ENCODE data around the gene AKT1S1.

DNA sequence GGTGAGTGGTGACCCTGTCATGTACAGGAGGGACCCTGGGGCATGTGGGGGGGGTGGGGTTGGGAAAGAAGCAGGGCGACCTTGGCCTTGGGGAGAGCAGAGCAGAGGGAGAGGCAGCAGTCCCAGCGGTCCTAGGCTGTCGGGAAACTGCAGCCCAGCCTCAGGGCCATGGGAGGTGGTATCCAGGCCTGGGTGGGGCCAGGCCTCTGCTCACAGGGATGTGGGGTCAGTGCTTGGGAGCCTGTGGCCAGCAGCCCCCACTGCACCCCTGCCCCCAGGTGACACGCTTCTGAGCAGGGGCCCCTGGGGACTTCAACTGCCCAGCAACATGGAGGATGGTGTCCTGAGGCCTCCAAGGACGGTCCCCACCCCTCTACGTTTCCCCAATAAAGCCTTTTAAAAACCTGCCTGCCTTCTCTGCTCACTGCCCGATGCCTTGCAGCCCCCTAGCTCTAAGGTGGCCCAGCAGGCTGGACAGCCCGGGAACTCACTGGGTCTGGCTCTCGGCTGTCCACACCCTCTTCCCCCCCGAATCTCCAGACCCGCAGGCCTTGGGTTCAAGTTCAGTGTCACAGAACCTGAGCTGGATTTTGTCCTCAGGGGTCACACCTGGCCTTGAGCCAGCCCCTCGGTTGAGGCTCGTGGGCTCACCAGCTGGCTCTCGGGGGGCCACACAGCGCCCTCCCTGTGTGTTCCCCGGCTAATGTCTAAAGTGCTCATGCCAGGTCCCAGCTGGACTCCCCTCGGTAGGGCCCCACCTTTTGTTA, 16.6 kb downstream of the AKT1S1 start:
- TF ChIP-seq JUN (CRISPR knock-in tag; IDR thresholded peaks at IDR 0.05) (no peak), SP1 (IDR thresholded peaks at IDR 0.05) (no peak), SP1 (CRISPR knock-in tag; IDR thresholded peaks at IDR 0.05) (no peak)
